ENCODE results near the gene AK2. TPM values are rescaled to one million over a fixed set of nuclear protein-coding genes. Genes with fewer than 3 reads are reported as not detected.

Gene AK2
- total and polyA plus RNA-seq, 7 donors = 79.6 to 202 (median 139) TPM

GRCh38 chr1:33081554-33082305 is 45.0 kb upstream of the AK2 start:
- no peaks in the 10 kb centered on the region for H3K27me3 ChIP-seq
- peaks cover 0 to 21% (median 18%) of the 10 kb centered on the region in 4 donors for H3K4me1 ChIP-seq
- WGBS, 2 donors = 3 to 12% methylated on average over 35 of the region's 35 CpGs
- no peak for TF ChIP-seq EP300 (IDR thresholded peaks at IDR 0.05)
- no peak for TF ChIP-seq POLR2A (IDR thresholded peaks at IDR 0.05)
- TF ChIP-seq POLR2AphosphoS5 (IDR thresholded peaks at IDR 0.05) = no peak
- TF ChIP-seq CTCF (IDR thresholded peaks at IDR 0.05) = no peak
- DNase-seq = no peak
- peak overlapping the region; percentile 49 to 77 (median 64) for H3K4me3 ChIP-seq
- H3K36me3 ChIP-seq = no peaks in the 10 kb centered on the region
- intact Hi-C loops (cut with DNase I) = loop anchor here (2.0 to 5.0 kb wide), 2 partner anchors 27 to 209 kb away; partner anchors contain the start of gene FNDC5
- H3K9me3 ChIP-seq = no peaks in the 10 kb centered on the region
- peak overlapping the region in 3 of 4 donors; percentile 18 to 70 (median 47) for H3K27ac ChIP-seq

GRCh38 chr1:33080885-33081553 is 44.3 kb upstream of the AK2 start, which contains the start of gene AZIN2:
AZIN2 (plus strand) TSS chr1:33081153; CDS start chr1:33082250, 1,097 bp downstream.
- H3K4me1 ChIP-seq = peaks cover 0 to 21% (median 18%) of the 10 kb centered on the region in 4 donors
- peak within 1 kb of the TSS; percentile 49 to 77 (median 64) for H3K4me3 ChIP-seq
- H3K36me3 ChIP-seq = no peaks in the 10 kb centered on the region
- no peaks in the 10 kb centered on the region for H3K9me3 ChIP-seq
- H3K27me3 ChIP-seq = no peaks in the 10 kb centered on the region
- intact Hi-C loops (cut with DNase I) = loop anchor here (2.0 to 5.0 kb wide), 2 partner anchors 26 to 209 kb away; partner anchors contain the start of gene FNDC5
- peak; percentile 98 for DNase-seq
- peak within 1 kb of the TSS; percentile 16 to 70 (median 32) for H3K27ac ChIP-seq
- WGBS, 2 donors = 0 to 1% methylated on average over 52 of the region's 52 CpGs
- TF ChIP-seq EP300 (IDR thresholded peaks at IDR 0.05) (no peak), POLR2A (IDR thresholded peaks at IDR 0.05) (peak; percentile 26 to 39), POLR2AphosphoS5 (IDR thresholded peaks at IDR 0.05) (peak in 3 of 4 donors; percentile 54 to 89 (median 80)), CTCF (IDR thresholded peaks at IDR 0.05) (no peak)

GRCh38 chr1:33080373-33080772 is 43.7 kb upstream of the AK2 start:
- peaks cover 0 to 21% (median 18%) of the 10 kb centered on the region in 4 donors for H3K4me1 ChIP-seq
- intact Hi-C loops (cut with DNase I) = loop anchor here (2.0 to 5.0 kb wide), 2 partner anchors 26 to 208 kb away; partner anchors contain the start of gene FNDC5
- H3K27me3 ChIP-seq = no peaks in the 10 kb centered on the region
- H3K36me3 ChIP-seq = no peaks in the 10 kb centered on the region
- peak overlapping the region in 2 of 4 donors; percentile 47 to 70 for H3K27ac ChIP-seq
- WGBS, 2 donors = 50 to 63% methylated on average over 6 of the region's 6 CpGs
- H3K9me3 ChIP-seq = no peaks in the 10 kb centered on the region
- TF ChIP-seq EP300 (IDR thresholded peaks at IDR 0.05) (no peak), CTCF (IDR thresholded peaks at IDR 0.05) (no peak), POLR2A (IDR thresholded peaks at IDR 0.05) (no peak), POLR2AphosphoS5 (IDR thresholded peaks at IDR 0.05) (no peak)
- DNase-seq = no peak
- H3K4me3 ChIP-seq = peak overlapping the region; percentile 49 to 77 (median 64)

- Histone ChIP-seq H3K4me1 (peaks cover 0 to 21% (median 18%) of the 10 kb centered on the region in 4 donors), H3K27me3 (no peaks in the 10 kb centered on the region), H3K36me3 (no peaks in the 10 kb centered on the region), H3K27ac (no peak overlapping the region), H3K9me3 (no peaks in the 10 kb centered on the region), H3K4me3 (no peak overlapping the region)
- no peak for DNase-seq
- 45 to 60% methylated on average over 1 of the region's 1 CpG for WGBS, 2 donors
- no peak for TF ChIP-seq CTCF (IDR thresholded peaks at IDR 0.05)
- no peak for TF ChIP-seq POLR2AphosphoS5 (IDR thresholded peaks at IDR 0.05)
- no peak for TF ChIP-seq POLR2A (IDR thresholded peaks at IDR 0.05)
- no peak for TF ChIP-seq EP300 (IDR thresholded peaks at IDR 0.05)
- intact Hi-C loops (cut with DNase I) = no loop called here
These were observed 41.4 kb upstream of the AK2 start for GRCh38 chr1:33078030-33078591.

All from sigmoid colon (tissue), 7 donors.